Endothelial cell of umbilical vein (primary cell): Measurements from ENCODE around the gene ELOVL1.

Source experiments
- CTCF ChIP-seq, 2 donors: IDR thresholded peaks; 1 replicate in 1 of 2; 2 replicates in 1 of 2; pipeline ENCODE4 v1.5.1; 2011; ENCODE audit warnings: low read length in 2 of 2, mild to moderate bottlenecking in 2 of 2, moderate library complexity in 2 of 2, control low read depth in 1 of 2, inconsistent platforms in 1 of 2, low read depth in 1 of 2; ENCODE audit not compliant: insufficient read depth in 1 of 2; ENCODE audit errors: extremely low read depth in 1 of 2
- POLR2AphosphoS5 ChIP-seq: IDR thresholded peaks from 2 replicates; pipeline ENCODE4 v1.6.1; 2012; ENCODE audit warnings: low read depth, mild to moderate bottlenecking, control low read depth, low read length, moderate library complexity; ENCODE audit not compliant: insufficient read depth

GRCh38 chr1:43354471-43354870 lies 13.3 kb downstream of the ELOVL1 start:
- TF ChIP-seq POLR2AphosphoS5 (no peak), CTCF (IDR thresholded peaks at IDR 0.05; ENCODE audit: extremely low read depth in 1 of 2, insufficient read depth in 1 of 2, low read depth in 1 of 2, low read length in 2 of 2) (no peak)
